ENCODE measurements around the gene CRKL.
"Not testable (repeated sequence)": the region's sequence is repeated elsewhere in the genome, so short reads cannot be mapped to it uniquely, and the experiment has no call there.

CRKL gene

DNA sequence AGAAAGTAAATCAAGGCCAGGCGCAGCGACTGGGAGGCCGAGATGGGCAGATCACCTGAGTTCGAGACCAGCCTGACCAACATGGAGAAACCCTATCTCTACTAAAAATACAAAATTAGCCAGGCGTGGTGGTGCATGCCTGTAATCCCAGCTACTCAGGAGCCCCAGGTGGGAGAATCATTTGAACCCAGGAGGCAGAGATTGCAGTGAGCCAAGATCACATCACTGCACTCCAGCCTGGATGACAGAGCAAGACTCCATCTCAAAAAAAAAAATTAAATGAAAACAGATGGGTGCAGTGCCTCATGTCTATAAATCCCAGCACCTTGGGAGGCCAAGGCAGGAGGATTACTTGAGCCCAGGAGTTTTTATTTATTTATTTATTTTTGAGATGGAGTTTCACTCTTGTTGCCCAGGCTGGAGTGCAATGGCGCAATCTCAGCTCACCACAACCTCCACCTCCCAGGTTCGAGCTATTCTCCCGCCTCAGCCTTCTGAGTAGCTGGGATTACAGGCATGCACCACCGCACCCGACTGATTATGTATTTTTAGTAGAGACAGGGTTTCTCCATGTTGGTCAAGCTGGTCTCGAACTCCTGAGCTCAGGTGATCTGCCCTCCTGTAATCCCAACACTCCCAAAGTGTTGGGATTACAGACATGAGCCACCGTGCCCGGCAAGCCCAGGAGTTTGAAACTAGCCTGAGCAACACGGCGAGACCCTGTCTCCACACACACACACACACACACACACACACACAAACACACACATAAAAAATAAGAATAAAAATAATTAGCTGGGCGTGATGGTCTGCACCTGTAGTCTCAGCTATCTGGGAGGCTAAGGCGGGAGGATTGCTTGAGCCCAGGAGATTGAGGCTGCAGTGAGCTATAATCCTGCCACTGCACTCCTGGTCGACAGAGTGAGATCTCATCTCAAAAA lies 15.8 kb upstream of the CRKL start:
- not testable (repeated sequence) for DNase-seq (ENCODE audit: low read depth, low spot score)

DNA sequence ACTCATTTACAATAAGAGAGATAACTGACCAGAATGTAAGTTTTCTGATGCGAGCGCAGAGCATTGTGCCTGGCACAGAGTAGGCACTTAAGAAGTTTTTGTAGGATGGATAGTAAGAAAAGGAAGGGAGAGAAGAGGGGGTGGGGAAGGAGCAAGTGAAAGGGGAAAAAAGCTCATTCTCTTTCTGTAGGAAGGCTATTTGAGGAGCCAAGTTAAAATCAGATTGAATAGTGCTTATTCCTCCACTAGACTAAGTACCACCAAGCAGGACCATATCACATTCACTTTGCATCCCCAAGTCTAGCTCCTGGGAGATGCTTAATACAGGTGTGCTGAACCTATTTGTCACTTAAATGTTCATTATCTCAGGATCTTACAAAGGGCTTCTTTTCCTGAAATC lies 14.1 kb upstream of the CRKL start:
- no peak for DNase-seq (ENCODE audit: low read depth, low spot score)

DNA sequence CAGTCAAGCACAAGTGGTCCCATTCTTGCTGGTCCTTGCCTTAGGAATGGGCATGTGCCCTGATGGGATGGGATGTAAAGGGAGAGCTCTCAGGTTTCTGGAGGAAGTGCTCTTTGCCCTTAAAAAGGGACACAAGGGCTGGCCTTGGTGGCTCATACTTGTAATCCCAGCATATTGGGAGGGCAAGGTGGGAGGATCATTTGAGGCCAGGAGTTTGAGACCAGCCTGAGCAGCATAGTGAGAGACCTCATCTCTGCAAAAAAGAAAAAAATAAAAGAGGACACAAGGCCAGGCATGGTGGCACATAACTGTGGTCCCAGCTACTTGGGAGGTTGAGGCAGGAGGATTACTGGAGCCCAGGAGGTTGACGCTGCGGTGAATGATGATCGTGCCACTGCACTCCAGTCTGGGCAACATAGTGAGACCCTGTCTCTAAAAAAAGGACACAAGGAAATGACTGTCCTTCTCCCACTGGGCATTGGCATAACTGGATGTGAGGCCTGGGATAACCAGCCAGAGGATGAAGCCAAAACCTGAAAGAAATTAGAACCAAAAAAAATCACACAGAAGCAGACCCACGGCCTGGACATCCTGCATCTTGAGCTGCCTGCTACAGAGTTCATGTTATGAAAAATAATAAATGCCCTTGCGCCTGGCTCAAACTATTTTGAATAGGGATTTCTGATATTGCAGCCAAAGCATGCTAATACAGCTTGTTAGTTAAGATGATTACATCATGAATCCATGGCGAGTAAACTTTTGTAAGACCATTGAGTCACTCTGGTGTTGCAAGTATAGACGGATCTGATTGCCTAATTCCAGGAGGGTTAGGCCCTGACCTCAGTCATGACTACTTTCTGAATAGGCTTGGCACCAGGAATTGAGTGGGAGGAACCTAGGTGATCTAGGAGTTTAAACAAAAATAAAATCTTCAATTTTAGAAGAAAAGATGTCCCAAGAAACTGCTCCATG lies 12.9 kb upstream of the CRKL start:
- no peak for DNase-seq (ENCODE audit: low read depth, low spot score)

DNA sequence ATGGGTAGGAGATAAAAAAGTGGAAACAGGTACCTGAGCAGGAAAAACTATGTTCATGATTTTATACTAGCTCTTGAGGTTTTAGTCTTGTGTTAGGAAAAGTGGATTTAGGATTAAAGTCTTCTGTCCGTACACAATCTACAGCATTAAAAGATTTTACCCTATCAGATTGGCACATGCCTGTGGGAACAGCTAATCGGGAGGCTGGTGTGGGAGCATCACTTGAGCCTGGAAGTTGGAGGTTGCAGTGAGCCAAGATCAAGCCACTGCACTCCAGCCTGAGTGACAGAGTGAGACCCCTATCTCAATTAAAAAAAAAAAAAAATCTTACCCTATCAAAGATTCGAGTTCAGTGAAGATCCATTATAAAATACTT lies 12.2 kb upstream of the CRKL start:
- no peak for DNase-seq (ENCODE audit: low read depth, low spot score)

DNA sequence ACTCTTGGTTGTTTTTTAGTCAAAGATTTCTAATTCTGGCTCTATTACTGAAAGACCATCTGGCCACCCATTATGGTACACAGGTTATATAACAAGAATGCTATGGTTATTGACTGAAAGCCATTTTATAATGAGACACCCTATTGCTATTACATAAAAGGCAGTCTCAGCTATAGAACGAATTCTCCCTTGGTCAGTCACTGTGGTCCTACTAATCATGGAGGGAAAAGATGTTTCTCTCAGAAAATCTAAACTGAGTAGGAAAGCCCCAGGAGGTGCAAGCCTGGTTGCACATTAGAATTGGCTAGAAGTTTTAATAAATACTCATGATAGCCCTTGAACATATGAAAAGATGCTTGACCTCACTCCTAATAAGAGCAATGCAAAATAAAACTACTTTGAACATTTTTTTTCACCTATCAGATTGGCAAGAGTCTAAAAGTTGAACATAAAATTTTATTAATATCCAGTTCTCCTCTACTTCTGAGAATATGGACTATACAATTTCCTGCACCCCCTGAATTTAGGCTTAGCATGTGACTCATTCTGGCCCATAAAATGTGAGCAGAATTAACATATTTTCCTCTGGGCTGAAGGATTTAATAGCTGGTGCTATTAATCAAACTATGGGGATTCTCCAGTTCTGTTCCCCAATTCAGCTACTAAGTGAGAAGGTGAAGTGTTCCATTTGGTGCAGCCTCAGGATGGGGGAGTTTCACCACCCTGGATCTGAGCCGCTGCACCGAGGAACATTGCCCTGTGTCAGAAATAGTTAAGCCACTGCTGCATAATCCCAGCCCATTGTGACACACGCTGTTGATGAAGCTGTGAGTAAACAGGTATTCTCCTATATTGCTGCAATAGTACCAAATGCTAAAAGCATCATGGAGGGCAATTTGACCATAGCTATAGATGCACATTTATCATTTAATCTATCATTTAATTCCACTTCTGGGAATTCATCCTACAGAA lies 11.5 kb upstream of the CRKL start:
- DNase-seq (ENCODE audit: low read depth, low spot score) = no peak

DNA sequence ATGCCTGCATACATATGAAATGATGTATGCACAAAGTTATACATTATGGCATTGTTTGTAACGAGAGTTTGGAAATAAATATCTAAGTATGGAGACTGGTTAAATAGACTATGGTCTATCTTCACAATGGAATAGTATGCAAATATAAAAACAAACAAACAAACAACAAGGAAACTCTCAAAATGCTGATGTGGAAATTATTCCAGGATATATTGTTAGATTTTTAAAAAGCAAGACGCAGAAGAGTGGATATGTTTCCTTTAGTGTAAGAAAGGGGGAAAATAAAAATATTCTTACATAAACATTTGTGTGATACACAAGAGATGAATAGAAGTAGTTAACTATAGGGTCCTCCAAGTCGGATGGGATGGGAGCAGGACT lies 10.8 kb upstream of the CRKL start:
- no peak for DNase-seq (ENCODE audit: low read depth, low spot score)

DNA sequence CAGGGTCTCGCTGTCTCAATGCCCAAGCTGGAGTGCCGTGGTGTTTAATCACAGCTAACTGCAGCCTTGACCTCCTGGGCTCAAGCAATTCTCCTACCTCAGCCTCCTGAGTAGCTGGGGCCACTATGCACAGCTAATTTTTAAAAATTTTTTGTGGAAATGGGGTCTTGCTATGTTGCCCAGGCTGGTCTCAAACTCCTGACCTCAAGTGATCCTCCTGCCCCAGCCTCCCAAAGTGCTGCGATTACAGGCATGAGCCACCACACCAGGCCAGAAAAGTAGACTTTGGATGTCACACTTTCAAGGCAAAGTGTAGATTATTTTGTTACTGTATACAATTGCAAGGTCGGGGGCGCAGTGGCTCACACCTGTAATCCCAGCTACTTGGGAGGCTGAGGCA lies 8.5 kb upstream of the CRKL start:
- DNase-seq (ENCODE audit: low read depth, low spot score) = not testable (repeated sequence)

DNA sequence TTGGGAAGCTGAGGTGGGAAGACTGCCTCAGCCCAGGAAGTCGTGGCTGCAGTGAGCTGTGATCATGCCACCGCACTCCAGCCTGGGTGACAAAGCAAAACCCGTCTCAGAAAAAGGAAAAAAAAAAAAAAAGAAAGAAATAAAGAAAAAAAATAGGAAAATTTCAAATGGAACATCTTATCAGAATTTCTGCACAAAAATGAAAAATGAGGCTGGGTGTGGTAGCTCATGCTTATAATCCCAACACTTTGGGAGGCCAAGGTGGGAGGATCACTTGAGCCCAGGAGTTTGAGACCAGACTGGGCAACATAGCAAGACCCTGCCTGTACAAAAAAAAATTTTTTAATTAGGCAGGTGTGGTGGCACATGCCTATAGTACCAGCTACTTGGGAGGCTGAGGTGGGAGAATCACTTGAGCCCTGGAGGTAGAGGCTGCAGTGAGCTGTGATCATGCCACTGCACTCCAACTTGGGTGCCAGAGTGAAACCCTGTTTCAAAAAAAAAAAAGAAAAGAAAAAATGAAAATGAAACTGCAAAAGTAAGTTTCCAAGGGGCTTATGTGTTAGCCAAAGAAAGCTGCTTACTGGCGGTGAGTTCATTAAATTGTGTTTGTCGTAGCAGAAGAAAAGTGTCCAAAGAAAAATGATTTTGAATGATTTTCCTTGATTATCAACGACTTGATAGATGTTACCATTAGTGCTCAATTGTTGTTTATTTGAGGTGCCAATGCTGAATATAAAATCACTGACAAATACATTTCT lies 7.5 kb upstream of the CRKL start:
- DNase-seq (ENCODE audit: low read depth, low spot score) = no peak

DNA sequence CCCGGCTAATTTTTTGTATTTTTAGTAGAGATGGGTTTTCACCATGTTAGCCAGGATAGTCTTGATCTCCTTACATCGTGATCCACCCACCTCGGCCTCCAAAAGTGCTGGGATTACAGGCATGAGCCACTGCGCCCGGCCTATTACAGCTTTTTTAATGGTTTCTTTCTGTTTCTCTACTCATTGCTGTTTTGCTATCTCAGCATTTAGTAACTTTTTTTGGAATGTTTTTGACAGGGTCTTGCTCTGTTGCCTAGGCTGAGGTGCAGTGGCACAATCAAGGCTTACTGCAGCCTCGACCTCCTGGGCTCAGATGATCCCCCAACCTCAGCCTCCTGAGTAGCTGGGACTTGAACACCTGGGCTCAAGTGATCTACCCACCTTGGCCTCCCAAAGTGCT lies 4.7 kb upstream of the CRKL start:
- DNase-seq (ENCODE audit: low read depth, low spot score) = no peak

DNA sequence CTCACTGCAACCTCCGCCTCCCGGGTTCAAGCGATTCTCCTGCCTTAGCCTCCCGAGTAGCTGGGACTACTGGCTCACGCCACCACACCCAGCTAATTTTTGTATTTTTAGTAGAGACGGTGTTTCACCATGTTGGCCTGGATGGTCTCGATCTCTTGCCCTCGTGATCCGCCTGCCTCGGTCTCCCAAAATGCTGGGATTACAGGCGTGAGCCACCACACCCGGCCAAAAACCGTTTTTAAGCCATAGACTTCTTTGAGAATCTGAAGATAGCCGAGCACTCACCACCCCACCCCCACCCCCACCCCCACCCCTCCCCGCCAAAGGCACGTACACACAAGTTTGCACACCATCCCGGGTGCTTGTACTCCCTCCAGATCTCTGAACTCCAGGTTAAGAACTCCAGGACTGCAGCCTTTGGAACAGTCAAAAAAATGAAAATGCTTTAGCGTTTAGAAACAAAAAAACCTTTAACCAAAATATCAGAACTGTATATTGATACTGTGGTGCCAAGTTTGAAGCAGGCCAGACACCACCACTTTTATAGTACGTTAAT lies 1.5 kb downstream of the CRKL start:
- DNase-seq (ENCODE audit: low read depth, low spot score) = no peak

DNA sequence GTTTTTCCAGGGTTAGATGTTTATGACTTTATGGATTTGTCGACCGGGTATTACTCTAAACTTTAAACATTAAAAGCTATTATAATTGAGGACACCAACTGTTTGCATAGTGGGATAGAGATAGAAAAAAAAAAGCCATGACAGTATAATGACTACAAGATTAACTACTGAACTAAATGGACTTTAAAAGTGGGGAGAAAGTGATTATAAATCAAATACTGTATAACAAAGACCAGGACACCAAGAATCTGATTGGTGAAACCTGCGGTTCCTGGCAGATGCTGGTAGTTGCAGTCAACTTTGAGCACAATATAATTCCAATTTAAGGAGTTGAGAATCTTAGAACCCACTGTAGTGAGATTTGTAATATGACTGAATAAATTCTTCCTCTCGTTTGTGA lies 2.5 kb downstream of the CRKL start:
- no peak for DNase-seq (ENCODE audit: low read depth, low spot score)

DNA sequence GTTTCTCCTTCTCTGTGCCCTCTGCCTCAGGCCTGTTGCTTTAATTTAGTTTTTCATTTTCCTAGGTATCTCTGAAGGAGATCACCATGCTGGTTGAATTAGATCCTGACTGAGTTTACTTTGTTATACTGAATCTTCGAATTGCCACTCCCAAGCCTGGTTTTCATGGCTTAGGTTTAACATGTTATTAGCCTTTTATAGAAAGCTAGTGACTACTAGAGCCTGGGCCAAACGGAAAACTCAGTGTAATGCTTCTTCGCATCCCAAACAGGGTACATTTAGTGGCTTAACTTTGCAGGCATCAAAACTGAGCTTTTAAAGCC lies 3.6 kb downstream of the CRKL start:
- DNase-seq (ENCODE audit: low read depth, low spot score) = no peak

DNA sequence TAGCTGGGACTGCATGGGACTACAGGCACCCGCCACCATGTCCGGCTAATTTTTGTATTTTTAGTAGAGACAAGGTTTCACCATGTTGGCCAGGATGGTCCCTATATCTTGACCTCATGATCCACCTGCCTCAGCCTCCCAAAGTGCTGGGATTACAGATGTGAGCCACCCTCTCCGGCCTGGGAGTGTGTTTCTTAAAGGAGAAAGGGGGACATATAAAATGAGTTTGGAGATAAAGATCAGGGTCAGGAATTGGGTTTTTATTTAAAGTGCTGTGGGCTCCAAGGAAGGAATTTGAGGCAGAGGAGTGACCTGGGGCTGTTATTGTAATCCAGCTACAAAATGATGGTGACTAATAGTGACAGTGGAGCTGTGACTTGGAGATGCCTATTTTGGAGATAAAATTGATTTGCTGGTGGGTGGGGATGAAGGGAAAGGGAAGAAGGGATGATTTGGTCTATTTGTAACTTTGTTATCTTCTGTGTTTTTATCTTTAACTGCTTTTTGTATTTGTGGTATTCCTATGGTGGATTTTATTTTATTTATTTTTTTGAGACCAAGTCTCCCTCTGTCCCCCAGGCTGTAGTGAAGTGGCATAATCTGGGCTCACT lies 5.0 kb downstream of the CRKL start:
- no peak for DNase-seq (ENCODE audit: low read depth, low spot score)

DNA sequence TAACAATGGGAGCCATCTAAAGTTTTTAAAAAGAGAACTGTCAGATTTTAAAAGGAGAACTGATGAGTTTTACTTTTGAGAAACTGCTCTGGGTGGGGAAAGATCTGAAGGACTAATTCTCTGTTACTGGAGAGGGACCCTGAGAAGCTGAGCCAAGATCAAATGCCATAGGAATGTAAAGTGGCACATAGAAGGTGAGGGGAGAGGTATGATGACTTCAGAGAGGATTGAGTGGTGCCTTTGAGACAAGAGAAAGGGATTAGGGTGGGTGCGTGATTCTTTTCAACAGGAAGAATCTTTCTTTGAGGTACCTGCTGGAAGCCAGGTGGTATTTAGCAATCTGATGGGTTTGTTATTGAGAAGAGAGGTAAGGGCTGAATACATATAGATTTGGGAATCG lies 9.0 kb downstream of the CRKL start:
- DNase-seq (ENCODE audit: low read depth, low spot score) = no peak

DNA sequence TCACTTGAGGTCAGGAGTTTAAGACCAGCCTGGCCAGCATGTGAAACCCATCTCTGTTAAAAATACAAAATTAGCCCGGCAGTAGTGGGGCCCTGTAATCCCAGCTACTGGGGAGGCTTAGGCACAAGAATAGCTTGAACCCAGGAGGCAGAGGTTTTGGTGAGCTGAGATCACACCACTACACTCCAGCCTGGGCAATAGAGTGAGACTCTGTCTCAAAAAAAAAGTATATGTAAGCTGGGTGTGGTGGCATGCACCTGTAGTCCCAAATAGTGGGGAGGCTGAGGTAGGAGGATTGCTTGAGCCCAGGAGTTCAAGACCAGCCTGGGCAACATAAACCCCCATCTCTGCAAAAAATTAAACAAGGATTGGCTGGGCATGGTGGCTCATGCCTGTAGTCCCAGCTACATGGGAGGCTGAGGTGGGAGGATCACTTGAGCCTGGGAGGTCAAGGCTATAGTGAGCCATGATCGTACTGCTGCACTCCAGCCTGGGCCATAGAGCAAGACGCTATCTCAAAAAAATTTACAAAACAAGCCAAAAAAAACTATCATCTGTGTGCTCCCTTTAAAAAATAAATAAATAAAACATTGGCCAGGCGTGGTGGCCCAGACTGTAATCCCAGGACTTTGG lies 10.8 kb downstream of the CRKL start:
- DNase-seq (ENCODE audit: low read depth, low spot score) = no peak

DNA sequence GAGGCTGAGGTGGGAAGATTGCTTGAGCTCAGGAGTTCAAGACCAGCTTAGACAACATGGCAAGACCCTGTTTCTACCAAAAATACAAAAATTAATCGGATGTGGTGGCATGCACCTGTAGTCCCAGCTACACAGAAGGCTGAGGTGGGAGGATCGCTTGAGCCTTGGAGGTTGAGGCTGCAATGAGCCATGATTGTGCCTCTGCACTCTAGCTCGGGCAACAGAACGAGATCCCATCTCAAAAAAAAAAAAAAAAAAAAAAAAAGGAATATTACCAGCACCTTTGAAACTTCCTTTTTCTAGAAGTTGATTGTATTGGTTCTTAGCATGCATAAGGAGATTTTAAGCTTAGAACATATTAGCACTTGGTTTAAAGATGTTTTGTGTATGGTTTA lies 11.4 kb downstream of the CRKL start:
- DNase-seq (ENCODE audit: low read depth, low spot score) = no peak

DNA sequence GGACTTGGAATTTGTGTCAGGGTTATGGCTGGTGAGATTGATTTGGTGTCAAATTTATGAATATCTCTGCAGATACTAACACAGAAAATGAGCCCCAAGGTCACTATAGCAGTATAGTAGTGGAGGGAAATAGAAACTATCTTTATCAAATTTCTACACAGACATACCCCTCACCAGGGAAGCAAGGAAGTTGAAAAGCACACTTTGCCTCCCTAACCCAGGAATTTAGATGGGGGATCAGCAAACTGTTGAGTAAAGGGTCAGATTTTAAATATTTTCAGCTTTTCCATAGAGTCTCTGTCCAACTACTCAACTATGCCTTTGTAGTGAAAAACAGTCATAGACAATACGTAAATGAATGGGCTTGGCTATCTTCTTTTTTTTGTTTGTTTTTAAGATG lies 12.8 kb downstream of the CRKL start:
- DNase-seq (ENCODE audit: low read depth, low spot score) = no peak

DNA sequence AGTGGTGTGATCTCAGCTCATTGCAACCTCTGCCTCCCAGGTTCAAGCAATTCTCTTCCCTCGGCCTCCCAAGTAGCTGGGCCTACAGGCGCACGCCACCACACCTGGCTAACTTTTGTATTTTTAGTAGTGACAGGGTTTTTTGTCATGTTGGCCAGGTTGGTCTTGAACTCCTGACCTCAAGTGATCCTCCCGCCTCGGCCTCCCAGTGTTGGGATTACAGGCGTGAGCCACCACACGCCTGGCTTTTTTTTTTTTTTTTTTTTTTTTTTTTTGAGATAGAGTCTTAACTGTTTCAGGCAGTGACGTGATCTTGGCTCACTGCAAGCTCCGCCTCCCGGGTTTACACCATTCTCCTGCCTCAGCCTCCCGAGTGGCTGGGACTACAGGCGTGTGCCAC lies 13.2 kb downstream of the CRKL start:
- not testable (repeated sequence) for DNase-seq (ENCODE audit: low read depth, low spot score)

DNA sequence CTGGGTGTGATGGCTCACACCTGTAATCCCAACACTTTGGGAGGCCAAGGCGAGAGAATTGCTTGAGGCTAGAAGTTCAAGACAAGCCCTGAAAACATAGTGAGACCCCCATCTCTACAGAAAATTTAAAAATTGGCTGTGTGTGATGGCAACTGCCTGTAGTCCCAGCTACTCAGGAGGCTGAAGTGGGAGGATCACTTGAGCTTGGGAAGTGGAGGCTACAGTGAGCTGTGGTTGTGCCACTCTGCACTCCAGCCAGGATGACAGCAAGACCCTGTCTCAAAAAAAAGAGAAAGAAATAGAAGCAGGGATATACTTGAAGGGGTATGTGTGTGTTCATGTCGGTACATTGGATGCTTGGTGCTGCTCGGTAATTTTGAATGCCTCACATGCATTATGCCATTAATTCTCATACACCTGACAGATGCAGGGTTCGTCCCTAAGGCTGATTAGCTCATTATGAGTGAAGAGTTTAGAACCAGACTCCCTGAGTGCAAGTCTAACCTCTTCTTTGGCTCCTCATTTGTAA lies 14.0 kb downstream of the CRKL start:
- no peak for DNase-seq (ENCODE audit: low read depth, low spot score)
